KG1 (cell line): ENCODE measurements around the gene IDI1.
A peak's percentile ranks its signal among the peaks of the same experiment; 100 is the strongest.
"Not testable (repeated sequence)": the region's sequence is repeated elsewhere in the genome, so short reads cannot be mapped to it uniquely, and the experiment has no call there.

Experiments
- DNase-seq: peaks from one replicate; lab custom pipeline; 2025; lab: John Stamatoyannopoulos, UW

IDI1 gene

DNA sequence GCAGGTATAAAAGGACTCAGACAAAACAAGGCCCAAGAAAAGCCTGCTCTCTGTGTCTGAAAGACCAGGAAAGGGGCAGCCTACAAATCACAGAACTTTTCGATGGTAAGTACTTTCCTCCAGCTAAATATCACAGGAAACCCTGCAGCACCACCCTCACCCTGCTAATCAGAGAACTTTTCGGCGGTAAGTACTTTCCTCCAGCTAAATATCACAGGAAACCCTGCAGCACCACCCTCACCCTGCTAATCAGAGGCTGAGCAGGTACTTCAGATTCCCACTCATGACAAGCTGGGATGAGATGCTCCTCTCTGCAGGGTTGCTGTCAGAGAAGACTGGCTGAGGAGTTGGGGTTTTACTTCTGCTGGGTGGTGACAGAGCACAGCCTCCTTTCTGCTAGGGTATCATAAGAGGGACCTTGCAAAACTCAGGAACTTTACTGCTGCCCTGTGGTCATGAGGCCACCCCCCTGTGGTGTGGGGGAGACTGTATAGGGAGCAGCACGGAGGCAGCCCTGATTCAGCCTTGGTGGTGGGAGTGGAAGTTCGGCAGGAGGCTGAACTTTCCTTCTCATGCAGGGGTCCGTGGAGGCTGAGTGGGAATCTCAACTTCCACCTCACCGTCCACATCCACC is 14.4 kb upstream of the IDI1 start:
- no peak for DNase-seq

DNA sequence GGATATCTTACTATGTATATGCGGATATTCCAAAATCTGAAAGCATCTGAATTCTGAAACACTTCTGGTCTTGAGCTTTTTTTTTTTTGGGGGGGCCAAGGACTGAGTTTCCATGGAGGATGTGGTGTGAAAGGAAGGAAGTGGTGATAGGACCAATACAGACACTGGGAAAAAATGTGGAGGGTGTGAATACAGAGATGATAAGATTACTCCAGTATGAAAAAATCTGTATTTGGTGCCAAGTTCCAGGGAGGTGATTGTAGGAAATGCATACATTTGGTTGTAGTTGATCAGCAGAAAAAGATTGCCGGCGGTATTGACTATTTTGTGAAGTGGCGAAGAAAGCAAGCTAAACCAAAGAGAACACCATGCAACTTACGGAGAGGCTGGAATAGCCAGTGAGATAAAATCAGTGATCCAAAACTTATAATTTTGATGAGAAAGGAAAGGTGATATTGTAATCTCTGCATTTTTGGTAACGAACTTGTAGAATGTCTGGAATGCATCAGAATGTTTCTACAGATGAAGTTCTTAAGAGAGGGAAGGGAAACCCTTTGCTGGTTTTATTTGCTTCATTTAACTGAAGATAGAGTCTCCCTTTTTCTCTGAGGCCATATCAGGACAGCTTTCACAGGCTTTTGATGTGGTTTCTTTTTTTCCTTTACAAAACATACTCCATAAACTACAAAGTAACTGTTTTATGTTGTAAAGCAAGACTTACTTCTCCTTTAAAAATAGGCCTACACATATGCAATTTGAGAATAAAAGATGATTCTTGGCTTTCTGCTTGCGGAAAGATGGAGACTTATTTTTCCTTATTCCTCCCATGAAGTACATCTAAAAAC is 13.2 kb upstream of the IDI1 start:
- DNase-seq, result no peak

DNA sequence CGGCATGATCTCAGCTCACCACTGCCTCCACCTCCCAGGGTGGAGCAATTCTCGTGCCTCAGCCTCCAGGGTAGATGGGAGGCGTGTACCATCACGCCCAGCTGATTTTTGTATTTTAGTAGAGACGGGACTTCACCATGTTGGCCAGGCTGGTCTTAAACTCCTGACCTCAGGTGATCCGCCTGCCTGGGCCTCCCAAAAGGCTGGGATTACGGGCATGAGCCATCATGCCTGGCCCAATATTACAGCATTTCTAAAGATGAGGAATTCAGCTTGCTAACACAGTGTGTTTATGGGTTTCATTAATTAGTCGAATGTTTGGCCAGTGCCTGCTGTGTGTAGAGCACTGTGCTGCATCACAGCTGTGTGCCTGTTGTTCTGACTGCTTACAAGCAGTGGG is 11.0 kb upstream of the IDI1 start:
- no peak for DNase-seq

DNA sequence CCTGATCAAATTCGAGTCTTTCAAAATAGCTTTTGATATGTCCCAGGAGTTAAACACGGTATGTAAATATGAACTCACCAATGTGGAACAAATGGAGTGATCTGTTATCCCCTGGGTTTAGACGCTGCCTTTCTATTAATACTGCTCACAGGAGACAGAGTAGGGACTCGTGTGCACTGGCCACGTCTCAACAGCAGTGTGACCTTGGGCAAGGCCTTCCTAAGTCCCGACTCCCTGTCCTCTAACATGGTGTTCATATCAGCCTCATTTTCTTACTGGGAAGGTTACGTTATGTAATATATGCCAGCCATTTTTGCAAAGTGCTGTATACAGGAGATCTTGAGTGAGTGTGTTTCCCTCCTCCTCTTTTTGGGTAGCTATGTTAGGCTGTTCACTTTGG is 9.1 kb upstream of the IDI1 start:
- no peak for DNase-seq

DNA sequence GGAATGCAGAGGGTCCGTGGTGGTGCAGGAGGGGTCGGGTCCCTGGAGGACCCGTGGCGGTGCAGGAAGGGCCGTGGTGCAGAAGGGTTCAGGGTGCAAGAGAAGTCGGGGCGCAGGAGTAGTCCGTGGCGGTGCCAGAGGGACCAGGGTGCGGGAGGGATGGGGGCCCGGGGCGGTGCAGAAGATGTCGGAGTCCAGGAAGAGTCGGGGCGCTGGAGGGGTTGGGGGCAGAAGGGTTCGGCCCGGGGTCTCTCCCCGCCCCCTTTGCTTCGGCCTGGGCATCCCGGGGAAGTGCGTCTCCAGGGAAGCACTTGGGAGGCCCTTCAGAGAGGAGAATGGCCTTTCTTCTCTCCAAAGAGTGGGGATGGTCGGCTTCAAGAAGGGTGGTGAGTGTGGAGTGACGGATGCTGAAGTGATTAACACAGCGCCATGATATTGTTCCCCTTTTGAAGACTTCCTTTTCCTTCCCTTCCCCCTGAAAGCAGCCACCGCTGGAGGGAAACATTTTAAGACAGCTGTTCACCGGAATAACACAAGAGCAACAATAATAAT is 8.3 kb upstream of the IDI1 start:
- DNase-seq, result no peak

DNA sequence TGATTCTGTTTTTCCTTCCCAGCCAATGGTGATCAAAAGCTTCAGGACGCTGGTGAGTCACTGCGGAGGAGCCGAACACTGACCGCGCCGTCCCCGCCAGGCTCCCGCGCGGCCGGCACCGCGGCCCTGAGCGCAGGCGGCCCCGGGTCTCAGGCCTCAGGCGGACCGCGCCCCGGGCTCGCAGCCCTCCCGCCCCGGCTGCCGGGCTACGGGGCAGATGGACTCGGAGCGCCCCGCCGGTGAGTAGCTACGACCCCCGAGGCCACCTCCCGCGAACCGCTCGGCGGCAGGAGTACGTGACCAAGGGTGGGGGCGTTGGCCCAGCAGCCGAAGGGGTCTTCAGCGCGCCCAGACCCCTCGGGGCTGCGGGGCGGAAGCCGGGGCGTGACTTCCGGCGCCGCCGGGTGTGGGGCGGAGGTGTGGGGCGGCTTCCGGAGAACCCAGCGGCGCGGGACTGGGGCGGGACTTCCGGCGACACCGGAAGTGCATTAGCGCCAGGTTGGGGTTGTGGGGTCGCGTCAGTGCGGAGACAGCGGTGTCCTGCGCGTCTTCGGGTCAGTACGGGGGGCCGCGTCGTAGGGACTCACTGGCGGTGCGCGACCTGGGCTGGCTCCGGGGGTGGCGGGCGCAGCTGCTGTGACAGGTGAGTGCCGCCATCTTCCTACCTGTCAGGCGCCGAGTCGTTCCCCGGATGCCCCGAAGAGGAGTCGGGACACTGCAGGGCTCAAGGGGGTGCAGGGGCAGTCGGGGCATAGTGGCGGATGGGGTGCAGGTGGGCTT is 7.6 kb upstream of the IDI1 start, which contains the start of gene WDR37:
TSS of gene WDR37 (plus strand) at position 60 of the 780 bp plus-strand sequence. CDS start 15,771 bp downstream, outside the sequence.
- DNase-seq, result peak; percentile 74

DNA sequence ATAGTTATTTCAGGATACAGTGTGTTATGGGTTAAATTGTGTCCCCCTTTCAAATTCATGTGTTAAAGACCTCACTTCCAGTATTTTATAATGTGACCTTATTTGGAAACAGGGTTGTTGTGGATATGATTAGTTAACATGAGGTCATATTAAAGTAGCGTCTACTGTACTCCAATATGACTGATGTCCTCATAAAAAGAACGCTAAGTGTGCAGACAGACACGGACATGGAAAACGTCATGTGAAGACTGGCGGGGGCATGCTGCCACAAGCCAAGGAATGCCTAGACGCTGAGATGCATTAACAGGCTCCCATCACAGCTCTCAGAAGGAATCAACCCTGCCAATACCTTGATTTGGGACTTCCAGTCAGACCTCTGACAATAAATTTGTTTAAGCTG is 5.8 kb upstream of the IDI1 start:
- no peak for DNase-seq

DNA sequence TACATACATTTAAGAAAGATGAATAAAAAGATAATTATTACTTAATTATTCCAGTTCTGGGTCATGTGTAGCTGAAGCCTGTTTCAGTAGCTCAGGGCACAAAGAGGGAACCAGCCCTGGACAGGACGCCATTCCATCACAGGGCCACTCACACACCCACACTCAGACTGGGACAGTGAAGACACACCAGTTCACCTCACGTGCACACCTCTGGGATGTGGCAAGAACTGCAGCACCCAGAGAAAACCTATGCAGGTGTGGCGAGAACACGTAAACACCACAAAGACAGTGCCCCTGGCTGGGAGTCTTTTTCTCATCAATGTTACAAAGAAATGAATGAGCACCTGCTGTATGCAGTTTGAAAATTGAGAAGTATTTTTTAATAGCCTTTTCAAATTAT is 1.6 kb upstream of the IDI1 start:
- no peak for DNase-seq

DNA sequence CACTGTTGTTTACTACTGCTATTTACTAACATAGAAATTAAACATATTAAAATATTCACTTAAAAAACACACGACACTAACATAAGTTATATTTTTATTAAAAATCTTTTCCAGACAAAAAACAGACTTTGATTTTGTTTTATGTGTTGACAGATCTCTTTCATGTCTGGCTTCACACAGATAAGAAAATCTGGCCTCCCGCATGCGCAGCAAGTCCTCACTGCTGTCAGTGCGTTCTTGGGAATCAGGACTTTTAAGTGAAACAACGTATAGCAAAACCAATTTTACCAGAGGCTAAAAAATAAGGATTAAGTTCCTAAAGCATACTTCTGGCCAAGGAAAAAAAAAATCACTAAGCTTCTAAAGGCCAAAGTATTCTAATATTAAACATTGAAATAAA is 1.2 kb upstream of the IDI1 start:
- DNase-seq, result no peak

DNA sequence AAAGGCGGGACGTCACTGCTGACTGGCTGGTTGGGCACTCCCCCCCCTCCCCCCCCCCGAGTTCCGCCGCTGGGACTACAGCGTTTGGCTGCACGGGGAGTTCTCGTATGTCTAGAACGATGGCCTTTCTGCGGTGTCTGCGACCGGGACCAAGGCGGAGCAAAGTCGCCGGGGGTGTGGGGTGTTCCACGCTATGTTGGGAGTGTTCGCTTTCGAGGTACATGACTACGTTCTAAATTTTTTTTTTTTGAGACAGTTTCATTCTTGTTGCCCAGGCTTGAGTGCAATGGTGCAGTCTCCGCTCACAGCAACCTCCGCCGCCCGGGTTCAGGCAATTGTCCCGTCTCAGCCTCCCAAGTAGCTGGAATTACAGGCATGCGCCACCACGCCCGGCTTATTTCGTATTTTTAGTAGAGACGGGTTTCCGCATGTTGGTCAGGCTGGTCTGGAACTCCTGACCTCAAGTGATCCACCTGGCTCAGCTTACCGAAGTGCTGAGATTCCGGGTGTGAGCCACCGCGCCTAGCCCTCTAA is 573 bp upstream of the IDI1 start:
- no peak for DNase-seq

DNA sequence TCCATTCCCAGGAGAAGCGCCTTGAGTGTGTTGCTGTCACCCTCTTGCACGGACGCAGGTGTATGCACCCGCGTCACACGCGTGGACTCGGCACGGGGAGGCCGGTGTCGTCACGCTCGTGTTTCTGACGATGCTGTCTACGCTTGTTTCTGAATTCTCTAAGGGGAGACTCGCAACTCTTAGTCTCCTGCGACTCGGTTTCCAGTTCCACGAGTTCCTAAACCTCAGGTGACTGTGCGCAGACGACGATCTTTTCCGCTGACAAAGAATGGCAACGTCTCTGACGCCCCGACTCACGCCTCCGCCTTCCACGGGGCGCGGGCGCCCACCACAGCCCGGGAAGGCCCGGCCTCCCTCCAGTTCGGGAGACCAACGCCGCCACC is 579 bp downstream of the IDI1 start:
- DNase-seq, result no peak

DNA sequence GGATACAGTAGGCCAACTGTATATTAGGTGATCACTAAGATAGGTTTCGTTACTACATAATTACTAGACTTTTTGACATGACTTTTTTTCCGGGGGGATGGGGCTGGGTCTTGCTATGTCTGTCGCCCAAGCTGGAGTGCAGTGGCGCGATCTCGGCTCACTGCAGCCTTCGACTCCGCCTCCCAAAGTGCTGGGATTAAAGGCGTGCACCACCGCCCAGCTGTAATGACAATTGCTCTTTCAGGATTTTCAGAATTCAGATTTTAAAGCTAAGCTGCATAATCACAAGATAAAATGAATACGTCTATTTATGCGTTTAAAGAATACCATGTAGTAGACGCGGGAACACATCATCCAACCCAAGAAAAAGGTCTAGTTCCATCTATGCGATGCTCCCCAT is 982 bp downstream of the IDI1 start:
- no peak for DNase-seq

DNA sequence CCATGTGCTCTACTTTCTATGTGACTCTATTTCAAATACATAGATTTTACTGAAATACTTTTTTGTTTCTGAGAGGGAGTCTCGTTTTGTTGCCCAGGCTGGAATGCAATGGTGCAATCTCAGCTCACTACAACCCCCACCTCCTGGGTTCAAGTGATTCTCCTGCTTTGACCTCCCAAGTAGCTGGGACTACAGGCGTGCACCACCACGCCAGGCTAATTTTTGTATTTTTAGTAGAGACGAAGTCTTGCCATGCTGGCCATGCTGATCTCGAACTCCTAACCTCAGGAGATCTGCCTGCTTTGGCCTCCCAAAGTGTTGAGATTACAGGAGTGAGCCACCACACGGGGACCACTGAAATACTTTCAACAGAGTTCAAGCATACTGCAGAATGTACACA is 3.5 kb downstream of the IDI1 start:
- DNase-seq, result no peak

DNA sequence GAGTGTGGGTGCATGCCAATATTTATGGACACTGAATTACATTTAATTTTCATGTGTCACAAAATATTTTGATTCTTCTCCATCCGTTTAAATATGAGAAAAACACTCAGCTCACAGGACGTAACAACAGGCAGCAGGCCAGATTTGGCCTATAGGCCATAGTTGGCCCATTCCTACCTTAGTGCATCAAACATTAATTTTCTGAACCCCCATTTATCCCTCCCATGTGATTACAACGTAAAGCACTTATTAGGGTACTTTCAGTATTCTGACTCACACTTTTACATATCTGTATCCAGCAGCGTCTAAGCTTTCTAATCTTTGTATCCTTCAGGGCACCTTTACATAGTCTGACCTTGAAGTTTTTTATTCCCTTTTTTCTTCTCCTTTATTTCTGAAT is 4.0 kb downstream of the IDI1 start:
- no peak for DNase-seq

DNA sequence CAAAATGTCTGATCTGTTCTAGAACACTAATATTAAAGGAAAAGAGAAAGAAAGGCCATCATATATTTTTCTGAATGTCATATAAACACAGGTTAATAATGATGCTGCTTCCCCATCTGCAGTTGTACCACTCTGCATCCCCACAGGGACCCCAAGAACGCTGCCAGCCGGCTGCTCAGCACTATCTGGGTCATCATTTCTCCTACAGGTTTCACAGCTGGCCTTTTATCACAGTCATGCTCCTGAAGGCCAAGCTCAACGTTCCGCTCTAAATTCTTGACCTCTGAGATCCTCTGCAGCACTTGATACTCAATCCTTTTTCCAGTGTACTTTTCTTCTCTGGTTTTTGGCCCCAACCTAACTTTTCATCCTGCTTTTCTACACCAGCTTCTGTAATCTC is 4.8 kb downstream of the IDI1 start:
- DNase-seq, result no peak

DNA sequence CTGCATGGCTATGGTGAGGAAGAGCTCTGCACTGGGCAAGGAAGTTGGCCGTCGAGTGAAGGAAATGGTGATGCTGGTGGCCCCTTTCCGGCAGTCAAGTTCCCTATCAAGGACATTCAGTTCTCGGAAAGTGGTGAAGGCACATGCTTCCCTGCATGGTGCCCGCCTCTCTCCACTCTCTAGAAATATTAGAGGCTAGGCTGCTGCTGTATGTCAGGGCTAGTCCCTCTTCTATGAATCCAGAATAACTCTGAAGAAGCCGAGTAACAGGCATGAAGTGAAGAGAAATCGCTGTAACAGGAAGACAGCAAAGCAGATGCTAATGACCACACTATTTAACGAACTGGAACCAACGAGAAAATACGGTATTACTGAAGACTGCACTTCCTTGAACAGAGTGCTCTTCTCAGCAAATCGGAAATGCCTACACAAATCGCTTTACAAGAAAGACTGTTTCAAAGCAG is 5.4 kb downstream of the IDI1 start:
- DNase-seq, result peak; percentile 64

DNA sequence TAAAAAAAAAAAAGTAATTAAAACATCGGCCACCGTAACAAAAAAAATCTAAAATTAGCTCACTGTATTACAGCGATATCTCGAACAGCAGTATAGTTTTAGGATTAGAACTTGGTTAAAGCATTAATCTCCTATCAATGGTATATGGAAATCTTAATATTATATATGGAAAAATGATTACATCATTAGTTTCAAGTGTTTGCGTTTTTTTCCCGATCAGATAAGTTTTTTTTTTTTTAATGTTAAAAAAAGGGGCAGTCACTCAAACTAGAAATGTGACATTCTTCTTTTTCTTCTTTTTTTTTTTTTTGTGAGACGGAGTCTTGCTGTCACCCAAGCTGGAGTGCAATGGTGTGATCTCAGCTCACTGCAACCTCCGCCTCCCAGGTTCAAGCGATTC is 7.4 kb downstream of the IDI1 start:
- DNase-seq, result no peak

DNA sequence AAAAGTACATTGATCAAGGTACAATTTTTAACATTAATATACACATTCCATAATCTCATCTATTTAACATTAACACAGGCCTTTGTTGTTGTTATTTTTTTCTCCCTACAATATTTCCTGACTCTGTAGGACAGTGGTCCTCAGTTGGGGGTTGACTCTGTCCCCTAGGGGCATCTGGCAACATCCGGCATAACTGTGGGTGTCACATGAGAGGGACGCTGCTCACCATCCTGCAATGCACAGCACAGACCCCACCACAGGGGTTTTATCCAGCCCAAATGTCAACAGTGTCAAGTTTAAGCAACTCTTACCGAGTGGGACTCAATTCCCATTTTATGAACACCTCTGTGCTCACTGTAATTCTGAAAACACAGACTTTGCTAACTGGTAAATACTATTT is 8.8 kb downstream of the IDI1 start:
- no peak for DNase-seq

DNA sequence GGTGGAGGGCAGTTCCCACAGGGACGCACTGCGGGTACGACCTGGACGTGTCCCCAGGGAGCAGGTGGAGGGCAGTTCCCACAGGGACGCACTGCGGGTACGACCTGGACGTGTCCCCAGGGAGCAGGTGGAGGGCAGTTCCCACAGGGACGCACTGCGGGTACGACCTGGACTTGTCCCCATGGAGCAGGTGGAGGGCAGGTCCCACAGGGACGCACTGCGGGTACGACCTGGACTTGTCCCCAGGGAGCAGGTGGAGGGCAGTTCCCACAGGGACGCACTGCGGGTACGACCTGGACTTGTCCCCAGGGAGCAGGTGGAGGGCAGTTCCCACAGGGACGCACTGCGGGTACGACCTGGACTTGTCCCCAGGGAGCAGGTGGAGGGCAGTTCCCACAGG is 10.2 kb downstream of the IDI1 start:
- DNase-seq, result not testable (repeated sequence)

DNA sequence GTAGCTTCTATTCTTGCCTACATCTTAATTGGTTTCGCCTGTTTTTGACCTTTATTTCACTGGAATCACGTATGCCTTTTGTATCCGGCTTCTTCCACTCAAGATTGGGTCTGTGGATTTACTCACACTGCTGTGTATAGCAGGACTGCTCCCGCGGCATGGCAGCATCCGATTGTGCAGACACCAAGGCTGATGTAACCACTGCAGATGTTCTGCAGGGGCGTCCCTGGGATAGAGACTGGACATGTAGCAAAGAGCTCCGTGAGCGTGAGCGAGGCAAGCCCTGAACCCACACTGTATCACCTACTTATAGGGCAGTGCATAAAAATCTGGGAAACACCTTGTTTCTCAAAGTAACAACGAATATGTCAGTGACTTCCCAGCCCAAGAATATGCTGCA is 11.8 kb downstream of the IDI1 start:
- DNase-seq, result no peak

DNA sequence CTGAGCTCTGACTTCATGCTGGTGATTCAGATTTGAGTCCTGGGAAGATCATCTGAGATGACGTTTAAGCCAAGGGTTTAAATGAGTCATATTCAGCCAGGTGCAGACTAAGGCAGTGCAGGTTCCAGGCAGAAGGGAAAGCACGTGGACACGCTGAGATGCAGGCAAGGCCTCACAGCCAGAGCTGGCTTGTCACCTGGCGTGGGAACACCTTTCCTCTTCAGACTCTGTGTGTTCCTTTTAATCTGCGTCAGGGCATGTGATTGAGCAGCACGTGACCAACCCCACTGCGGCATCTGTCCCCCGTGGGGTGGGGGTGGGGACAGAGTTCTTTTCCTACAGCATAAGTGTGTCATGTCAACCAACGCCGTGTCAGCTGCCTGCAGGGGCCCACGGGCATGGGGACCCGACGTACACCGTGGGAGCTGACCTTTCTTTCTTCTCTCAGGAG is 12.6 kb downstream of the IDI1 start:
- no peak for DNase-seq

DNA sequence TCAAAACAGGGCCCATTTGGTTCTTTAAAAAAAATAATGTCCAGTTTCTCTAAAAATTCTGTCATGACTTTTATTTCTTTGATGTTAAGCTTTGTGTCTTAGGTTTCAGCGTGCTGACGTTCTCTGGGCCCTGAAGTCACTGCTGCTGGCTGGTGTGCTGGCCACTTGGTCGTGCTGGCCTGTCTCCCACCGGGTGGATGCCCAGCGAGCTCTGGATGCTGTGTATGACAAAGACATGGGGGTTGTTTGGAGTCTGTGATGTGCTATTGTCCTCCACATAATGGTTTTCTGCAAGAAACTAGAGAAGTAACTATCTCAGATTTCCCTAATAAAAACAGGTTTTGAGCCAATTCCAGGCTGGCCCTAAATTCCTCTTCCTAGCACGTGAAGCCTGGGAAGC is 13.7 kb downstream of the IDI1 start:
- no peak for DNase-seq
